K562 (cell line): ENCODE measurements around the gene MTMR4. TPM values are rescaled to one million over a fixed set of nuclear protein-coding genes. Genes with fewer than 3 reads are reported as not detected.

Source experiments
- ATAC-seq: fragments of 200-7000 bp; cut with Tn5 transposase; 3 replicates; pipeline ENCODE4 v1.9.1; 2020; ENCODE audit warnings: moderate library complexity
- BruUV-seq: library from RNA; stranded (reverse); fragments of 400-500 nt; replicated peaks from 2 replicates; lab custom pipeline; 2021; lab: Mats Ljungman, UMichigan
- CTCF ChIA-PET: fragments of 300-600 bp; formaldehyde crosslinking; extraction: SDS; loops from one replicate; lab custom pipeline; 2021; ENCODE audit warnings: low intra/inter-chr PET ratio; lab: Yijun Ruan, JAX
- POLR2A ChIA-PET: fragments of 300-600, 350-650 bp; sonication (Branson Sonifier 250); formaldehyde crosslinking; extraction: SDS; loops from one replicate; lab custom pipeline; 2021; ENCODE audit warnings: antibody characterized with exemption, inconsistent platforms; lab: Yijun Ruan, JAX
- DNase-seq, 4 experiments: peaks; one replicate each; pipeline versions ENCODE4 v3.0.0 to v3.0.0-alpha.2; 2011 to 2018; ENCODE audit warnings: low spot score in 3 of 4, mixed read lengths in 3 of 4; ENCODE audit errors: extremely low read depth in 1 of 4
- FAIRE-seq: peaks from 2 replicates; lab custom pipeline; 2011; peaks lifted over from hg19 to GRCh38; lab: Jason Lieb, UNC
- H2AFZ ChIP-seq: 2 replicates; pipeline ENCODE4 v1.6.0; 2011; ENCODE audit warnings: low read depth, low read length, control low read depth, inconsistent platforms
- H3K27ac ChIP-seq: fragments of 200-600 bp; 3 replicates; pipeline ENCODE4 v1.8.0; 2011; ENCODE audit warnings: low read depth, mild to moderate bottlenecking, control low read depth, inconsistent platforms, low read length, moderate library complexity, mixed read lengths; ENCODE audit errors: extremely low read depth
- H3K27me3 ChIP-seq, 2 experiments: fragments of 300-600 bp in 1 of 2; 2 replicates in 1 of 2; 3 replicates in 1 of 2; pipeline versions ENCODE4 v1.6.0 to v1.8.0; 2011; ENCODE audit warnings: inconsistent platforms in 2 of 2, low read length in 2 of 2, mild to moderate bottlenecking in 1 of 2, mixed read lengths in 1 of 2, moderate library complexity in 1 of 2; ENCODE audit not compliant: control insufficient read depth in 2 of 2, insufficient read depth in 2 of 2
- H3K36me3 ChIP-seq: fragments of 300-600 bp; 3 replicates; pipeline ENCODE4 v1.8.0; 2011; ENCODE audit warnings: mild to moderate bottlenecking, low read length, inconsistent platforms; ENCODE audit not compliant: control insufficient read depth, insufficient read depth
- H3K4me1 ChIP-seq, 2 experiments: fragments of 200-600 bp in 1 of 2; replicated peaks in 1 of 2; 2 replicates in 1 of 2; 3 replicates in 1 of 2; pipeline versions ENCODE4 v1.5.1 to v1.8.0; 2011; ENCODE audit warnings: inconsistent platforms in 2 of 2, low read length in 2 of 2, mild to moderate bottlenecking in 1 of 2, mixed read lengths in 1 of 2, moderate library complexity in 1 of 2; ENCODE audit not compliant: control insufficient read depth in 2 of 2, insufficient read depth in 2 of 2
- H3K4me2 ChIP-seq: 2 replicates; pipeline ENCODE4 v1.6.1; 2011; ENCODE audit warnings: low read length, control low read depth, inconsistent platforms, mixed read lengths; ENCODE audit not compliant: insufficient read depth
- H3K4me3 ChIP-seq: fragments of 200-600 bp; sonication (generic), shearing (Covaris generic); 2 replicates; pipeline ENCODE4 v1.5.1; 2016; ENCODE audit warnings: control low read depth, inconsistent platforms
- H3K79me2 ChIP-seq: fragments of 200-600 bp; 3 replicates; pipeline ENCODE4 v1.8.0; 2011; ENCODE audit warnings: low read length, inconsistent platforms; ENCODE audit not compliant: control insufficient read depth, insufficient read depth
- H3K9ac ChIP-seq, 2 experiments: 2 replicates each; pipeline versions ENCODE4 v1.6.0 to v1.6.1; 2011; ENCODE audit warnings: low read depth in 2 of 2, low read length in 2 of 2, control low read depth in 1 of 2, inconsistent platforms in 1 of 2, mild to moderate bottlenecking in 1 of 2, mixed read lengths in 1 of 2; ENCODE audit not compliant: insufficient read depth in 1 of 2
- H3K9me1 ChIP-seq: one replicate; pipeline ENCODE4 v1.6.0; 2011; ENCODE audit warnings: inconsistent platforms, mild to moderate bottlenecking, low read length, moderate library complexity; ENCODE audit not compliant: control insufficient read depth, insufficient read depth
- H3K9me3 ChIP-seq: replicated peaks from 2 replicates; pipeline ENCODE4 v1.5.1; 2011; ENCODE audit warnings: low read depth, low read length, inconsistent platforms; ENCODE audit not compliant: control insufficient read depth, insufficient read depth
- H4K20me1 ChIP-seq: replicated peaks from 2 replicates; pipeline ENCODE4 v1.6.1; 2011; ENCODE audit warnings: low read length, inconsistent platforms, mixed read lengths; ENCODE audit not compliant: control insufficient read depth, insufficient read depth
- CTCF ChIP-seq, 3 experiments: IDR thresholded peaks in 2 of 3; conservative IDR thresholded peaks in 1 of 3; 2 replicates each; pipeline ENCODE4 v1.5.1; 2011 to 2012; ENCODE audit warnings: low read length in 3 of 3, mild to moderate bottlenecking in 3 of 3, control low read depth in 2 of 3, improper control_type of control experiment in 1 of 3, inconsistent platforms in 1 of 3, low read depth in 1 of 3, mixed read lengths in 1 of 3, moderate library complexity in 1 of 3; ENCODE audit not compliant: insufficient read depth in 2 of 3
- DACH1 ChIP-seq: fragments of 450-650 bp; IDR thresholded peaks from 2 replicates; pipeline ENCODE4 v1.6.1; 2018; ENCODE audit not compliant: partially characterized antibody
- ELF1 ChIP-seq: fragments of 200-800 bp; sonication (Bioruptor generic); IDR thresholded peaks from 2 replicates; pipeline ENCODE4 v1.6.1; 2016; ENCODE audit warnings: missing genetic modification characterization, missing compliant biosample characterization
- ELF2 ChIP-seq: fragments of 250-450 bp; sonication (Bioruptor Pico); IDR thresholded peaks from 2 replicates; pipeline ENCODE4 v1.5.0; 2021; ENCODE audit warnings: mild to moderate bottlenecking
- KAT8 ChIP-seq: fragments of 450-650 bp; IDR thresholded peaks from 2 replicates; pipeline ENCODE4 v1.6.1; 2016; ENCODE audit warnings: low read depth, mild to moderate bottlenecking
- MCM7 ChIP-seq, 2 experiments: fragments of 450-650 bp; IDR thresholded peaks; 2 replicates each; pipeline ENCODE4 v1.6.1; 2016 to 2018
- MTF1 ChIP-seq: fragments of 250-450 bp; sonication (Bioruptor Pico); IDR thresholded peaks from 2 replicates; pipeline ENCODE4 v1.9.0; 2021; ENCODE audit warnings: moderate library complexity, mild to moderate bottlenecking, inconsistent platforms, borderline replicate concordance
- MYNN ChIP-seq, 2 experiments: sonication (generic); formaldehyde crosslinking in 1 of 2; IDR thresholded peaks; 2 replicates each; pipeline versions ENCODE4 v1.5.0 to v1.6.1; 2016 to 2020; ENCODE audit warnings: antibody characterized with exemption in 1 of 2, missing genetic modification reagents in 1 of 2
- NR2C2 ChIP-seq, 2 experiments: fragments of 200-800 bp in 1 of 2; sonication (Bioruptor generic) in 1 of 2; sonication (generic) in 1 of 2; formaldehyde crosslinking in 1 of 2; IDR thresholded peaks; 2 replicates each; pipeline versions ENCODE4 v1.6.1 to v1.8.0; 2016 to 2022; ENCODE audit warnings: mild to moderate bottlenecking in 1 of 2, missing compliant biosample characterization in 1 of 2, missing genetic modification characterization in 1 of 2, missing genetic modification reagents in 1 of 2
- SMC3 ChIP-seq: conservative IDR thresholded peaks from 2 replicates; pipeline ENCODE4 v1.6.1; 2011; ENCODE audit warnings: low read depth, low read length, improper control_type of control experiment; ENCODE audit not compliant: insufficient read depth
- ZNF407 ChIP-seq: fragments of 450-650 bp; IDR thresholded peaks from 2 replicates; pipeline ENCODE4 v1.6.1; 2016; ENCODE audit warnings: low read depth
- WGBS: fragments of 100-300 bp; shearing (Covaris generic); methylation state at CpG from one replicate; pipeline ENCODE4 v1.1.6; 2016; ENCODE audit warnings: low coverage, mixed read lengths; ENCODE audit not compliant: insufficient coverage; ENCODE audit errors: missing lambda C conversion rate; 5-methylcytosine and 5-hydroxymethylcytosine counted together
- in situ Hi-C: fragments of 300-500 bp; cut with MboI; formaldehyde crosslinking; loops from 4 replicates; pipeline ENCODE4 v1.15.0; 2018; ENCODE audit warnings: inconsistent platforms, mixed read lengths
- intact Hi-C: fragments of 100-400 bp; cut with micrococcal nuclease; formaldehyde crosslinking; loops from 2 replicates; pipeline ENCODE4 v1.14.2; 2022
- polyA plus RNA-seq, 8 experiments: library from polyadenylated mRNA; depleted of rRNA in 4 of 8; stranded (reverse) in 5 of 8; unstranded in 3 of 8; fragments of >200 nt; fragmentation: Nextera tagmentation in 2 of 8; fragmentation: Illumina TruSeq in 1 of 8; extraction: Ambion mirVana in 2 of 8; extraction: Trizol in 1 of 8; gene quantifications; 2 replicates each; pipeline versions ENCODE4 v1.2.1 to v1.2.3, GENCODE V29; 2011 to 2014; ENCODE audit warnings: inconsistent platforms in 1 of 8, missing spikeins in 1 of 8
- total RNA-seq, 7 experiments: library from RNA; depleted of rRNA in 6 of 7; stranded (reverse); fragments of >200 nt in 6 of 7; fragmentation: Illumina TruSeq in 2 of 7; extraction: Trizol in 2 of 7; gene quantifications; 2 replicates each; pipeline versions ENCODE4 v1.2.1 to v1.2.3, GENCODE V29; 2011 to 2021; ENCODE audit warnings: low replicate concordance in 1 of 7

Gene MTMR4
- total and polyA plus RNA-seq, 9 of the 15 experiments (the other 6 are each of a cell fraction or from before 2014, with no cell fraction given): 8.8 to 45.7 (median 28.7) TPM

GRCh38 chr17:58541249-58541648 lies 26.8 kb upstream of the MTMR4 start:
- no peaks in the 10 kb centered on the region for H3K9me3 ChIP-seq
- H3K4me1 ChIP-seq: peaks cover 0 to 16% of the 10 kb centered on the region in 2 experiments; a peak in 4 of 5 replicates
- H3K9ac ChIP-seq: no peak overlapping the region; a peak in 1 of 4 replicates
- peak; percentile 83 for ATAC-seq
- H4K20me1 ChIP-seq: 0 out of 2 replicates have a peak, but pooled peaks cover 3% of the 10 kb centered on the region
- H3K79me2 ChIP-seq: no peaks in the 10 kb centered on the region
- no peaks in the 10 kb centered on the region for H3K9me1 ChIP-seq
- H3K36me3 ChIP-seq: no peaks in the 10 kb centered on the region
- ChIA-PET CTCF (no interaction called here), POLR2A (interaction anchor here (0.6 to 1.2 kb wide), 4 partner anchors 11 to 117 kb away, joined by 3 to 4 read pairs (median 4); no protein-coding TSS in a partner anchor)
- intact Hi-C loops: no loop called here
- FAIRE-seq: no peak
- BruUV-seq: no TSS peak
- H3K4me3 ChIP-seq: no peak overlapping the region
- H3K27ac ChIP-seq: no peak overlapping the region
- in situ Hi-C loops: no loop called here
- peak in 3 of 4 experiments; percentile 25 to 30 (median 30) for DNase-seq
- no peak overlapping the region for H3K4me2 ChIP-seq
- H3K27me3 ChIP-seq: peaks cover 30 to 48% of the 10 kb centered on the region in 2 experiments
- no peak overlapping the region for H2AFZ ChIP-seq
- 0% methylated on average over 2 of the region's 2 CpGs for WGBS
- TF ChIP-seq MYNN (IDR thresholded peaks at IDR 0.05) (no peak), MYNN (CRISPR knock-in tag; IDR thresholded peaks at IDR 0.05) (no peak), ELF1 (tag) (no peak), DACH1 (no peak), MCM7 (IDR thresholded peaks at IDR 0.05) (no peak), NR2C2 (CRISPR knock-in tag; IDR thresholded peaks at IDR 0.05) (no peak), NR2C2 (tag; IDR thresholded peaks at IDR 0.05) (no peak), MTF1 (no peak), SMC3 (0 out of 2 replicates have a peak, but pooled peaks have one; percentile 7), ZNF407 (no peak), KAT8 (no peak), CTCF (IDR thresholded peaks at IDR 0.05 in 2 of 3, conservative IDR thresholded peaks at IDR 0.05 in 1 of 3; ENCODE audit: insufficient read depth in 2 of 3, low read depth in 1 of 3, low read length in 3 of 3) (peak; percentile 42 to 57 (median 46); a peak in 5 of 6 replicates), ELF2 (CRISPR knock-in tag) (no peak)
